Gastrocnemius medialis (tissue), 4 donors: ENCODE results near the gene PIEZO1. TPM values are rescaled to one million over a fixed set of nuclear protein-coding genes. Genes with fewer than 3 reads are reported as not detected.

ENCODE experiments used
- ATAC-seq, 2 donors: fragments of 150-250 bp; one replicate each; pipeline ENCODE4 v1.9.1; 2016
- DNase-seq, 2 donors: peaks; one replicate each; pipeline ENCODE4 v3.0.0-alpha.2; 2019
- H3K27ac ChIP-seq, 4 donors: fragments of 200-600 bp; sonication (generic); 1 replicate in 1 of 4; 2 replicates in 3 of 4; pipeline ENCODE4 v1.5.1; 2016 to 2018; ENCODE audit warnings: mild to moderate bottlenecking in 2 of 4, moderate library complexity in 1 of 4
- H3K27me3 ChIP-seq, 3 donors: fragments of 200-600 bp; sonication (generic) in 2 of 3; 1 replicate in 1 of 3; 2 replicates in 2 of 3; pipeline versions ENCODE4 v1.5.1 to v1.6.0; 2016 to 2019; ENCODE audit warnings: mild to moderate bottlenecking in 1 of 3, moderate library complexity in 1 of 3
- H3K36me3 ChIP-seq, 2 donors: fragments of 200-600 bp; sonication (generic) in 1 of 2; one replicate each; pipeline ENCODE4 v1.5.1; 2017 to 2018
- H3K4me1 ChIP-seq, 2 donors: fragments of 200-600 bp; sonication (generic) in 1 of 2; one replicate each; pipeline ENCODE4 v1.5.1; 2016 to 2017; ENCODE audit warnings: mild to moderate bottlenecking in 2 of 2
- H3K4me3 ChIP-seq, 4 donors: fragments of 200-600 bp; sonication (generic) in 3 of 4; 1 replicate in 1 of 4; 2 replicates in 3 of 4; pipeline ENCODE4 v1.5.1; 2016 to 2019; ENCODE audit warnings: mild to moderate bottlenecking in 2 of 4
- H3K9me3 ChIP-seq, 3 donors: fragments of 200-600 bp; sonication (generic) in 2 of 3; 1 replicate in 1 of 3; 2 replicates in 2 of 3; pipeline ENCODE4 v1.5.1; 2016 to 2019
- POLR2A ChIP-seq, 2 donors: fragments of 450-650 bp; IDR thresholded peaks; one replicate each; pipeline ENCODE4 v1.6.1; 2017; ENCODE audit warnings: antibody characterized with exemption in 2 of 2, mild to moderate bottlenecking in 2 of 2, moderate library complexity in 2 of 2
- in situ Hi-C, 4 donors: fragments of 200-750 bp; cut with MboI; loops; one replicate each; pipeline versions ENCODE4 v1.15.0 to v1.8.0; 2017; ENCODE audit warnings: low sequenced_read_pairs in 4 of 4
- intact Hi-C: fragments of 100-400 bp; cut with DNase I; formaldehyde crosslinking; loops from one replicate; pipeline ENCODE4 v1.15.1; 2023; ENCODE audit warnings: low total_unique reads
- total RNA-seq, 4 donors: library from RNA; depleted of rRNA; stranded (reverse); fragments of >200 nt; gene quantifications; one replicate each; pipeline versions ENCODE4 v1.1.0 to v1.2.3, GENCODE V29; 2016
- TF ChIP-seq, protein P1 (sequence below), 5 experiments: fragments of 450-650 bp in 3 of 5; fragments of 200-600 bp in 2 of 5; sonication (generic) in 2 of 5; IDR thresholded peaks in 4 of 5; conservative IDR thresholded peaks in 1 of 5; 1 replicate in 4 of 5; 2 replicates in 1 of 5; pipeline ENCODE4 v1.5.1; 2016 to 2019; ENCODE audit warnings: antibody characterized with exemption in 5 of 5, mild to moderate bottlenecking in 3 of 5, moderate library complexity in 3 of 5

PIEZO1 gene
- total RNA-seq, 4 donors from 2014 or later: 9.0 to 37.0 (median 16.5) TPM

DNA sequence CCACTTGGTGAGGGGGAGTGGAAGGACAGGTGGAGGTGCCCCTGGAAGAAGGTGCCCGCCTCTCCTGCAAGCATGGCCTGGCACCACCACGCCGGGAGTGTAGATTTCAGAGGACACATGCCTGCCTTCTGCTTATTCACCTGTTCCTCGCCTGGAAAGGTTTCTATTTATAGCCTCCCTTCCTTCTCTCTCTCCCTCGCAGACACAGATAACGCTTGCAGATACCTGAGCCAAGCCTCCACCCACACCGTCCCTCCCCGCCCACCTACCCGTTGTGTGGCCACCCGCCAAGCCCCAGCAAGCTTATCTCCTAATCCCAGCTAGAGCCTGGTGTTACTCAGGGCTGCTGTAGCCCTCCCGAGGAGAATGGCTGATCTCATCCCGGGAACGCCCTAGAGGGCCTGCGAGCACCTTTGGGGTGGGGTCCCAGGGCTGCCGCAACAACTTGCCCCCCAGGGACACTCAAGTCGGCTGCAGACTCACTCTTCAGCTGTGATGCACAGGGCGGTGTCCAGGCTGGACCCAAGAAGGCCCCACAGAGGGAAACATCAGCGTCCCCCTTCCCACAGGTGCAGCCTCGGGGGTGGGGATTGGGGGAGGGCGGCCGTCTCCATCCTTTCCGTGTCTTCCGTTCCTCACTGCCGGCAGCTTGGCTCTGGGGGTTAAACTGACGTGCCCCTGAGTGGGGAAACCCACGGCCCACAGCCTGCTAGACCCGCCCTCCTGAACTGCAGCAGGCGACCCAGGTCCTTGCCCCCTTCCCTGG lies 96.8 kb downstream of the PIEZO1 start:
- peak; percentile 32 to 33 for TF ChIP-seq POLR2A (IDR thresholded peaks at IDR 0.05)
- TF ChIP-seq, protein P1, sequence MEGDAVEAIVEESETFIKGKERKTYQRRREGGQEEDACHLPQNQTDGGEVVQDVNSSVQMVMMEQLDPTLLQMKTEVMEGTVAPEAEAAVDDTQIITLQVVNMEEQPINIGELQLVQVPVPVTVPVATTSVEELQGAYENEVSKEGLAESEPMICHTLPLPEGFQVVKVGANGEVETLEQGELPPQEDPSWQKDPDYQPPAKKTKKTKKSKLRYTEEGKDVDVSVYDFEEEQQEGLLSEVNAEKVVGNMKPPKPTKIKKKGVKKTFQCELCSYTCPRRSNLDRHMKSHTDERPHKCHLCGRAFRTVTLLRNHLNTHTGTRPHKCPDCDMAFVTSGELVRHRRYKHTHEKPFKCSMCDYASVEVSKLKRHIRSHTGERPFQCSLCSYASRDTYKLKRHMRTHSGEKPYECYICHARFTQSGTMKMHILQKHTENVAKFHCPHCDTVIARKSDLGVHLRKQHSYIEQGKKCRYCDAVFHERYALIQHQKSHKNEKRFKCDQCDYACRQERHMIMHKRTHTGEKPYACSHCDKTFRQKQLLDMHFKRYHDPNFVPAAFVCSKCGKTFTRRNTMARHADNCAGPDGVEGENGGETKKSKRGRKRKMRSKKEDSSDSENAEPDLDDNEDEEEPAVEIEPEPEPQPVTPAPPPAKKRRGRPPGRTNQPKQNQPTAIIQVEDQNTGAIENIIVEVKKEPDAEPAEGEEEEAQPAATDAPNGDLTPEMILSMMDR (IDR thresholded peaks at IDR 0.05 in 4 of 5, conservative IDR thresholded peaks at IDR 0.05 in 1 of 5): no peak
- H3K4me3 ChIP-seq: no peak overlapping the region
- intact Hi-C loops: no loop called here
- DNase-seq (peak; percentile 61 to 80), ATAC-seq (peak; percentile 78 to 82)
- H3K36me3 ChIP-seq: no peaks in the 10 kb centered on the region
- H3K4me1 ChIP-seq: peaks cover 16 to 31% of the 10 kb centered on the region in 2 donors
- H3K27me3 ChIP-seq: no peaks in the 10 kb centered on the region
- peak overlapping the region; percentile 82 to 96 (median 88) for H3K27ac ChIP-seq
- in situ Hi-C loops: no loop called here
- no peaks in the 10 kb centered on the region for H3K9me3 ChIP-seq

DNA sequence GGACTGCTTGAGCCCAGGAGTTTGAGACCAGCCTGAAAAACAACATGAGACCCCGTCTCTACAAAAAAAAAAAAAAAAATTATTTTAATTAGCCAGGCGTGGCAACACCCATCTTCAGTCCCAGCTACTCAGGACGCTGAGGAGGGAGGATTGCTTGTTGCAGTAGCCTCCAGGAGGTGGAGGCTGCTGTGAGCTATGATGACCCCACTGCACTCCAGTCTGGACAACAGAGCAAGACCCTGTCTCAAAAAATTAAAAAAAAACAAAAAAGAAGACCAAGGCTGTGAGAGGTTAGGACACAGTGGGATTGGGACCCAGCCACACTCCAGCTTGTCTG lies 97.4 kb downstream of the PIEZO1 start:
- H3K36me3 ChIP-seq: no peaks in the 10 kb centered on the region
- DNase-seq: no peak
- H3K27ac ChIP-seq: peak overlapping the region; percentile 82 to 96 (median 88)
- H3K4me1 ChIP-seq: peaks cover 16 to 31% of the 10 kb centered on the region in 2 donors
- intact Hi-C loops (loop anchor here (2.0 kb wide), 2 partner anchors 19 to 483 kb away; partner anchors contain the start of genes CDH15, CTU2 and RNF166), in situ Hi-C loops (no loop called here)
- peak in 1 of 2 donors; percentile 0 for ATAC-seq
- H3K9me3 ChIP-seq: no peaks in the 10 kb centered on the region
- H3K4me3 ChIP-seq: no peak overlapping the region
- no peaks in the 10 kb centered on the region for H3K27me3 ChIP-seq
- TF ChIP-seq POLR2A (IDR thresholded peaks at IDR 0.05): no peak
- TF ChIP-seq, protein P1 (IDR thresholded peaks at IDR 0.05 in 4 of 5, conservative IDR thresholded peaks at IDR 0.05 in 1 of 5): no peak

DNA sequence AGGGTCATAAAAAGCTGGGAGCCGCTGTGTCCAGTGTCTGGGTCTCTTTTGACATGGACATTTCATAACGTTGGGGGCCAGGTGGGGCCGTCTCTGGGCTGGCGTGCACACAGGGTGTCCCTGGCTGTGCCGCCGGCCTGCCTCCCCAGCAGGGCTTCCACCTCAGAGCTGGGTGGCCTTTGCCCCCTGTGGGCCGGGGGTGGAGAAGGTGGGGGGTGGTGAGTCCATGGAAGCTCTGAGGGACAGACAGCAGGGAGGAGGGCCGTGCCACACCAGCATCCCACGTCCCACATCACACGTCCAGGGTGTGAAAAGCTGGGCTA lies 97.8 kb downstream of the PIEZO1 start:
- TF ChIP-seq, protein P1 (IDR thresholded peaks at IDR 0.05 in 4 of 5, conservative IDR thresholded peaks at IDR 0.05 in 1 of 5): no peak
- TF ChIP-seq POLR2A (IDR thresholded peaks at IDR 0.05): no peak
- no peaks in the 10 kb centered on the region for H3K9me3 ChIP-seq
- intact Hi-C loops: loop anchor here (2.0 kb wide), 2 partner anchors 20 to 484 kb away; partner anchors contain the start of genes CDH15, CTU2 and RNF166
- ATAC-seq (no peak), DNase-seq (no peak)
- H3K4me3 ChIP-seq: peak overlapping the region in 1 of 4 donors; percentile 68
- peaks cover 16 to 31% of the 10 kb centered on the region in 2 donors for H3K4me1 ChIP-seq
- in situ Hi-C loops: no loop called here
- peak overlapping the region; percentile 82 to 96 (median 88) for H3K27ac ChIP-seq
- H3K36me3 ChIP-seq: no peaks in the 10 kb centered on the region
- H3K27me3 ChIP-seq: no peaks in the 10 kb centered on the region

DNA sequence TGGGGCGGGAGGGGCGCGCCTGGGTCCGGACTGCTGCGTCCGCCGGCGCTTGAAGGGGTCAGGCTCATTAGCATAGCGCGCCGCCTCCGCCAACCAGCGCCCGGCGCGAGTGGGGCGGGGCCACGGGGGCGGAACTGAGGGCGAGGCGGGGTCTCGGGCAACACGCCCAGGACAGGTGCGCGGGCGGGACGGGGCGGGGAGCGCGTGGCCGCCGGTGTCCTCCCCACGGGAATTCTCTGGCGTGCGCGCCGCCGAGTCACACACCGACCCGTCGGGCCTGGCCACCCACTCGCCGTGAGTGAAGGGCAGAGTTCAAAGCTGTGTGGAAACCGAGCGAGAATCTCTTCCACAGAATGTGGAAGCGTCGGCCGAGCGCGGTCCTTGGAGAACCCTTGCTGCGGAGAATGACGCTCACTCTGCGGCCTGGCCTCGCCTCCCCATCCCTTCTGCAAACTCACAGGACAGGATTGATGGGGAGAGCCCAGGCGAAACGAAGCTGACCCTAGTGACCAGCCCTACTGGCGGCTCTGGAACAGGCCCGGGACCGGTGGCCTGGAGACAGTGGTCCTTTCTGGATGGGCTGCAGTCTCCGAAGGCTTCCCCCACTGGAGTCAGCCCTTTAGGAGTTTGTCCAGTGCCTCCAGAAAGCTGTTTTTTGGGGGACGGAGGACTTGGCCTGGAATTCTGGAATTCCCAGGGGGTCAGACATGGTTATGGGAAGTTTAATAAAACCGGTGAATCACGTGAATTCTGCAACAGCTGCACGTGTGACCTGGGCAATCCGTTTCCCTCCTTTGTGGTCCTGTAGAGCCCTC lies 98.4 kb downstream of the PIEZO1 start, which contains the start of gene SNAI3:
TSS of gene SNAI3 (minus strand) at position 69 of the 815 bp plus-strand sequence. CDS start 101 bp downstream, outside the sequence.
- H3K4me1 ChIP-seq: peaks cover 16 to 31% of the 10 kb centered on the region in 2 donors
- intact Hi-C loops (loop anchor here (1.0 to 2.0 kb wide), 3 partner anchors 12 to 484 kb away; partner anchors contain the start of genes CDH15, CTU2 and RNF166), in situ Hi-C loops (no loop called here)
- peak; percentile 80 for ATAC-seq
- peak within 1 kb of the TSS; percentile 82 to 96 (median 88) for H3K27ac ChIP-seq
- no peaks in the 10 kb centered on the region for H3K9me3 ChIP-seq
- no peaks in the 10 kb centered on the region for H3K36me3 ChIP-seq
- H3K27me3 ChIP-seq: no peaks in the 10 kb centered on the region
- peak; percentile 78 to 87 for DNase-seq
- TF ChIP-seq, protein P1 (IDR thresholded peaks at IDR 0.05 in 4 of 5, conservative IDR thresholded peaks at IDR 0.05 in 1 of 5): no peak
- TF ChIP-seq POLR2A (IDR thresholded peaks at IDR 0.05): peak; percentile 73 to 75
- H3K4me3 ChIP-seq: peak within 1 kb of the TSS; percentile 68 to 83 (median 75)
